Measurements from ENCODE around the gene DVL1.
"Not testable (repeated sequence)": the region's sequence is repeated elsewhere in the genome, so short reads cannot be mapped to it uniquely, and the experiment has no call there.

Gene DVL1

DNA sequence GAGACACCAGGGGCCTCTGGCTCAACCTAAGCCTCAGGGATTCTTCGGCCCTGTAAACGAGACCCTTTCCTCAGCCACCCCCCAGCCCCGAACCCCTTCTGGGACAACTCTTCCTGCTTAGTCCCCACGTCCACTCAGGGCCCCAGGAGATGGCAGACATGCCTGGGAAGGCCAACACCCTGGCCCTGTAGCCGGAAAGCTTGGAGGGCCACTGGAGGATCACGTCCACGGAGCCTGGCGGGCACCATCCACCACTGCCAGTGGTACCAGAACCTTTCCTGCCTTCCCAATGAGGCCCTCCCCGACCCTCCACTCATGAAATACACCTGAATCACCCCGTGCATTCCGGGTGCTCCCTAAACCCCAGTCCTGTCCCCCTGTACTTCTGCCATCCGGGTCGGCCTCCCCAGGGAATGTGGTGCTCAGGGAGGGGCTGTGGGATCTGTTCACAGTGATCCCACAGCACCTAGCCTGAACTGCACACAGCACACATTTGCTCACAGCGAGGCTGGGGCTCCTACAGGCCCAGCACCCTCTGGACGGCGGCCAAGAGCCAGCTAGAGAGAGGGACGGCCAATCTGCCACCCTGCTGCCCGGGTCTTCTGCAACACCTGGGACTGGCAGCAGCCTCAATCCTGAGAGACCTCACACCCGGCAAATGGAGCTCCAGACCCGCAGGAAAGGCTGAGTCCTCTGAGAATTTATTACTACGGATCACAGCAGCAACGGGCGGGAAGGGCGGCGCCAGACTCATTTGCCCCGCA, 24.0 kb upstream of the DVL1 start:
- no peak for DNase-seq

DNA sequence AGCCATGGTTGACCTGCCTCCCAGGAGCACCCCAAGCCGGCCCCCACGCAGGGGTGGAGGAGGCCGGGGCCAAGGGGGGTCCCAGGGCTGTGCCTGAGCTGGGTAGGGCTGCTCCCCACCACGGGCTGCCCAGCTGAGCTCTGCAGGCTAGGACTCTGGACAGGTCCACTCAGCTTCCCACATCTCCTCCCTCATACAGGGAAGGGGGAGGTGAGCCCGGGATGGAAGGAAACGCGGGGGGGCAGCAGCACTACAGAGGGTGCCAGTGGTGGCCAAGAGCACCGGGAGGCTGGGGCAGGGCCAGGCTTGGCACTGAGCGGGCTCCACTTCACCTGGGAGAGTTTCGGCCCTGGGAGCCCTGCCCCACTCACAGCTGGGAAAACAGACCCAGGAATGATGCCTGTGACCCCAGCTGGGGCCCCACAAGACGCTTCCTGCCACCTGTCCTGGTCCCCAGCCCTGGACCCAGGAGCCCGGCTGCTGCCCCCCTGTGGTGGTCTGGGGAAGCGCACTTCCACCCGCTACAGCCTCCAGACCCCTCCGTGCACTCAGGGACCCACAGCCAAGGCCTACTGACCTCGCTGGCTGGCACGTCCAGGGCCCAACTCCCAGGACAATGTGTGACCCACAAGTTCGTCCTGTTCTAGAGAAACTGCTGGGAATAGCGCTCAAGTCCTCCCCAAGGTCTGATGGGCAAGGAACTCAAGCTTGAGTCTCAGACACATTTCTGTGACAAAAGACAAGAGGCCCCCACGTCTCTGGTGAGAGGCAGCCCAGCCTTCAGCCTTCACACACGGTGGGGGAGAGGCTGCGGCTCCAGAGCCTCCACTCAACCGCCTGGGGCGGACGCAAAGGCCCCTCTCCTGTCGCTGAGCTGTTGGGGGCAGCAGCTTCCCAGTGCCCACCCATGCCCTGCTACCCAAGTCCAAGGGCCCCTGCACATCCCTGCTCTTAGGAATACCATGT, 22.8 kb upstream of the DVL1 start:
- DNase-seq = peak; percentile 54

DNA sequence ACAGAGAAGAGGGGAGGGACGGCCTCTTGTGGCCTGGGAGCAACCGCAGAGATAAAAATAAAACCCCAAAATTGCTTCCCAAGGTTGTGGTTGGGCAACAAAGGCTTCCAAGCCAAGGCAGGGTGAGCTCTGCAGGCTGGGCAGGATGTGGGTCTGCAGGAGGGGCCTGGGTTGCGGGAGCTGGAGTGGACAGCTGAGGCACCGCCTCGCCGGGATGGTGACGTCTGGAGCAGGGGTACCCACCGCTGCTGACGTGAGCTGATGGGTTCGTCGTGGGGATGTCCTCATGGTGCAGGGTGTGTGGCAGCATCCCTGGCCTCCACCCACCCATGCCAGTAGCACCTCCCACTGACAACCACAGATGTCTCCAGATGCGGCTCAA, 22.1 kb upstream of the DVL1 start:
- DNase-seq = no peak

DNA sequence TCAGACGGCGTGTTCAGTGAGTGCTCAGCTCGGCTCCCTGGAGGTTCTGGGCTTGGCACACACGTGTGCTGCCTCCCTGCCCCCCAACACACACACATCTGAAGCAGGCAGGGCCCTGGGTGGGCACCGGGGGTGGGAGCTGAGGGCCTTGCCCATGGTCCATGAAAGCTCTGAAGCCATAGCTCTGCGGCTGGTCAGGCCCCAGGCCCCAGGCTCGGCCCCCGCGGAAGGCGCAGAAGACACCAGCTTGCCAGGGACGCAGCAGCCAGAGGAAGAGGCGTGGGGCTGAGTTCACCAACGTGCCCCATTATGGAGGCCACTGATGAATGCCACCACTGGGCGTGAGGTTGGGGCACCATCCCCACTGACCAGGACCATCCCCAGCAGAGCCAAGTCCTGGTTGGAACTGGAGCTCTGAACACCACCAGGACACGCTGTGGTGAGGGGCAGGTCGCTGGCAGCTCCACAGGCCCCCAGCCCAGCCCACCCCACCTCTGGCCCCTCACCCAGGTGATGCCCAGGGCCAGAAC, 21.6 kb upstream of the DVL1 start:
- no peak for DNase-seq

DNA sequence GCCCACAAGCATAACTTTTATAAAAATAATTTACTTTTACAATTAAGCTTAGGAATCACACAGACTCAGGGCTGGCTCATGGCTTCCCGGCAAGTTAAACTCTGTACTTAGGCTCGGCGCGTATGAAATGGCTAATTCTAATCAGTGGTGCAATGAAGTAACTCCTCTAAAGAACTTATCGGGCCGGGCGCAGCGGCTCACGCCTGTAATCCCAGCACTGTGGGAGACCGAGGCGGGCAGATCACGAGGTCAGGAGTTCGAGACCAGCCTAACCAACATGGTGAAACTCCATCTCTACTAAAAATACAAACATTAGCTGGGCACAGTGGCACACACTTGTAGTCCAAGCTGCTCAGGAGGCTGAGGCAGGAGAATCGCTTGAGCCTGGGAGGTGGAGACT, 20.9 kb upstream of the DVL1 start:
- DNase-seq = not testable (repeated sequence)

DNA sequence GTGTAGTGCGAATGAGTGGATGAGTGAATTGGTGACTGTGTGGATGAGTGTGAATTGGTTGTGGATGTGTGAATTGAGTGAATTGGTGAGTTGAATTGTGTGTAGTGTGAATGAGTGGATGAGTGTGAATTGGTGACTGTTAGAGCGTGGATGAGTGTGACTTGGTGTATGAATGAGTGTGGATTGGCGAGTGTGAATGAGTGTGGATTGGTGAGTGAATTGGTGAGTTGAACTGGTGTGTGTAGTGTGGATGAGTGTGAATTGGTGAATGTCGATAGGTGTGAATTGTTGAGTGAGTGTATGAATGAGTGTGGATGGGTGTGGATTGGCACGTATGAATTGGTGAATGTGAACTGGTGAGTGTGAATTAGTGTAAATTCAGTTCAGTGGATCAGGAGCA, 18.1 kb upstream of the DVL1 start:
- no peak for DNase-seq

DNA sequence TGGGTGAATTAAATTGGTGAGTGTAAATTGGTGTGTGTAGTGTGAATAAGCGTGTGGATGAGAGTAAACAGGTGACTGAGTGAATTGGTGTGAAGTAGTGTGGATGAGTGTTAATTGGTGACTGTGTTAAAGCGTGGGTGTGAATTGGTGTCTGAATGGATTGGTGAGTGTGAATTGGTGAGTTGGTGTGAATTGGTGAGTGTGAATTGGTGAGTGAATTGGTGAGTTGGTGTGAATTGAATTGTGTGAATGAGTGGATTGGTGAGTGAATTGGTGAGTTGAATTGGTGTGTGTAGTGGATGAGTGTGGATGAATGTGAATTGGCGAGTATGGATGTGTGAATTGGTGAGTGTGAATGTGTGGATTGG, 17.5 kb upstream of the DVL1 start:
- no peak for DNase-seq

DNA sequence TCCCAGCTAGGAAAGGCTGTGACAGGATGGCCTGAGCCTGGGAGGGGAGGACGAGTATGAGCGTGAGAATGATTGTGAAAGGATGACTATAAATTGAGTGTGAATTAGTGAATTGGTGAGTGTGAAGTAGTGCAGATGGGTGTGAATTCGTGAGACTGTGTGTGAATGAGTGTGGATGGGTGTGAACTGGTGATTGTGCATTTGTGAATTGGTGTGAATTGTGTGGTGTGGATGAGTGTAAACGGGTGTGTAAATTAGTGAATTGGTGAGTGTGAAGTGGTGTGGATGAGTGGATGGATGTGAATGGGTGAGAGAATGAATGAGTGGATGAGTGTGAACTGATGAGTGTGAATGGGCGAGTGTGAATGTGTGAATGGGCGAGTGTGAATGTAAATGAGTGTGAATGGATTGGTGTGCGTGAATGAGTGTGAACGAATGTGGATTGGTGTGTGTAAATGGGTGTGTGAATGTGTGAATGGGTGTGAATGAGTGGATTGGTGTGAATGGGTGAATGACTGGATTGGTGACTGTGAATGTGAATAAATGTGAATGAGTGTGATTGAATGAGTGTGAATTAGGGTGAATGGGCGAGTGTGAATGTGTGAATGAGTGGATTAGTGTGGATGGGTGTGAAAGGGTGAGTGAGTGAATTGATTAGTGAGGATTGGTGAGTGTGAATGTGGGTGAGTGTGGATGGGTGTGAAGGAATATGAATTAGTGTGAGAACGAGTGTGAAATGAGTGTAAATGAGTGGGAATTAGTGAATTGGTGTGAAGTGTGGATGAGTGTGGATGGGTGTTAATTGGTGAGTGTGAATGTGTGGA, 16.9 kb upstream of the DVL1 start:
- no peak for DNase-seq

DNA sequence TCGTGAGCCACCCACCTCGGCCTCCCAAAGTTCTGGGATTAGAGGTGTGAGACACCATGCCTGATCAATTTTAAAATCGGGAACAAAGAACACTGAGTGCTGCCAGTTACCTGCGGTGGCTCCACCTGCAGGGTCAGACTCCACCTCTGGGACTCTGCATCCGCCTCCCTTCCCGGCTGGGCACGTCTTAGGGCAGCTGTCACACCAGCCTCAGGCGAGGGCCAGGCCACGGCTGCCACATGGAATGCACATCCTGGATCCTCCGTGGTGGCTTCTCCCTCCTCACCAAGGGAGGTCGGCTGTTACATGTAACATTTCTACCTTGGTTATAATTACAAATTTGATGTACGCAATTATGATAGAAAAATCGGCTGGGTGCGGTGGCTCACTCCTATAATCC, 15.0 kb upstream of the DVL1 start:
- no peak for DNase-seq

DNA sequence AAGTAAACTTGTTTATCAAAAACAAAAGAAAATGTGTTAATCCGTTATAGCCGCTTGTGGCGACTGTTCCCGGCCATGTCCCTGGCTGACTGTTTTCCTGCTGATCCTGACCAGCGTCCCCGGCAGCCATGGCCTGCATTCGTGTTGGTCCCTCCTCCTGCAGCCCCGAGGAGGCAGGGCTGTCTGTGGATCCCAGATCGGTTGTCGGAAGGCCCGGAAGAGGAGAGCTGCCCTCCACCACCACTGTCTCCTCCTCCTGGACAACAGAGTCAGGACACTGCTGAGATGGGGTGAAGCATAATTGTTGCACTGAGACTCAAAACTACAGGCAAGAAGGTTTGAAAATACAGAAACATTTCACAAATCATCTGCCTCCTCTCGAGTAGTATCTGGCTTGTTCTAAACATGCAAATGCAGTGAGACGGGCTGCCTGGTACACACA, 12.8 kb upstream of the DVL1 start:
- DNase-seq = no peak

DNA sequence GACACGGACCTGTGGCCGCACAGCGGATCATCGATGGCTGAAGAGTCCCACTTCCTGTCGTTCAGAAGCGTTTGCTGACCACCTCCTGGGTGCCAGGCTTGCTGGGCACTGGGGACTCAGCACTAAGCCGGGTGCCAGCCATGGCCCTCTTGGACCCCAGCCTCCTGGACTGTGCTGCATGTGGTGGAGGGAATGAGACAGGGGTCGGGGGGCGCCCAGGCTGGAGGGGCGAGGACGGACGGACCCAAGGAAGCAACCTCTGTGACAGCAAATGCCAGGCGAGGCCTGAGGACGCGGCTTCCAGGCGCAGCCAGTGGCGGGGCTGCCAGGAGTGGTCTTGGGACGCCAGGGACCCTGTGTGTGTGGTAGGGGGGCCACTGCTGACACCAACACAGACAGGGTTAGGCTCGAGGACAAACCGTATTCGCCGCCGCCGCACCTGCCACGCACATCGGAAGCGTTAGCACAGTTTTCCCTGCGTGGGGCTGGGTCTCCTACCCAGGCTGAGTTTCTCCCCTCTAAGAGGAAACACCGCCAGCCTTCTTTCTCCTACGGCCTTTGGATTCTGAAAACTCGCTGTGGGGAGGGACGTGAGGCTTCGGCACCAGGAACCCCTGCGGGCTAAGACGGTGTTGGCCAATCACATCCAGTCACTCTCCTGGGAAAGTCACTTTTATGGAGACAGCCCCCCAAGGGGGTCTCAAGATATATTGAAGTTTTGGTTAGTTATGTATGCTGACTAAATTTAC, 12.2 kb upstream of the DVL1 start:
- no peak for DNase-seq

DNA sequence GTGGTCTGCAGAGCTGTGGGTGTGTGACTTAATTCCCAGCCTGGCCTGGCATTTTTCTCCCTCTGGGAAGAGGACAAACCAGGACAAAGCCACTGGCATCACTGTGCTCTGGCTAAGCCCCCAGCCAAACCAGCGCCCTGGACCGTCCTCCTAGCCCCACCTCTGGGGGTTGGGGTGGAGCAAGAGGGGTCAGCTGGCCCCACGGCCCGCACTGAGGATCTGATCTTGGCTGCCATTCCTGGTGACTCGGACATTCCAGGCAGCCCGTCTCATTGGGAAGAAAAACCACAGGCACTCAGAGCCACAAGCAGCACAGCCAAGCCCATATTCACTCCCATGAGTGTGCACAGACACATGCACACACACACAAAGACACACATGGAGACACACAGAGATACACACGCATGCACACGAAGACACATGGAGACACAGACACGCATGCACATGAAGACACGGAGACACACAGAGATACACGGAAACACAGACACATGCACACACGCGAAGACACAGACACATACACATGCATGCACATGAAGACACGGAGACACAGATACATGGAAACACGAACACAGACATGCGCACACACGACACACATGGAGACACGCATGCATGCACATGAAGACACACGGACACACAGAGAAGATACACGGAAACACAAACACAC, 11.4 kb upstream of the DVL1 start:
- no peak for DNase-seq

DNA sequence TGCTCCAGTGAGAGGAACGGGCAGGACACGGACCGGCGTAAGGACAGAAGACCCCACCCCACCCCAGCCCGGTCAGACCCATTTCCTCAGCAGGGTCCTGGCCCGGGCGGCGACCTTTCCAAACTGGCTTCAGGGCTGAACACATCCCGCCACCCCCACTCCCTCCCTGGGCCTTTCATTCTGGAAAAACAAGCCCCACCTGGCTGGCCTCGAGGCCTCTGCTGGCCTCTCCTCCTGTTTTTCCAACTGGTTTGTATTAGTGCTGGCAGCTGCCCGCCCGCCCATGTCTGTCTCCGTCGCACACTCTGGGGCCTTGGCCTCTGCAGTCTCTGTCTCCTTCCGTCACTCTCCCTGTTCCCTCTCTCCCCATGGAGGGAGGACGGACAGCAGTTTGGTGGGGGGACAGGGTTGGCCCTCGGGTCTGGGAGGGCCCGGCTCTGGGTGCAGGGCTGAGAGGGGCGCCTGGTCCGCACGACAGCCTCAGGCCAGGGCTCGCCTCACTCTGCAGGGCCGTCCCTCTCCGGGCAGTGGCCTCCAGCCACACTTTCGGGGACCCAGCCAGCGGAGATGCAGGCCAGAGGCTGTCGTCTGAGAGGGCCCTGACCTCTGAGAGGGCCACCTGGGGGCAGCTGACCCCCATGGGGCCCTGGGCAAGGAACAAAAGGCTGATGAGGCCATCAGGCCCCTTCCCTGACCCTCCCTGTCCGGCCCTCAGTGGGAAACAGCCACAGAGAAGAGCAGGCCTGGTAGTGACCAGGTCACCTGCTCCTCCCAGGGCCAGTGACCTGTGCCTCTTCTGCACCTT, 10.6 kb upstream of the DVL1 start:
- no peak for DNase-seq

DNA sequence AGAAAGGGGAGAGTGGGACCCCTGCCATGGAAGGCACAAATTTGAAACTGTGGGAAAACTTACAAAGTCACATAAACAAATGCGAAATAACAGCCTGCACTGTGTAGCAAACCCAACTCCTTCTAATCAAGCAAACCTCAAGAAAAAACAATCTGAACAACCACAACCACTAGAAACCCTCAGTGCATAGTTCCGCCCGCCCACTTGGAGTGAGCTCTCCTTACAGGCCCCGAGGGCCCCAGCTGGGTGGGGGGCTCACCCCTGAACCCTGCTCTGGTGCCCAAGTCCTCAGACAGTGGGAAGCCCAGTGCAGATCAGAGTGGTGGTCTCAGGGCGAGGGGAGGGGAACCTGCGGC, 10.1 kb upstream of the DVL1 start:
- no peak for DNase-seq

DNA sequence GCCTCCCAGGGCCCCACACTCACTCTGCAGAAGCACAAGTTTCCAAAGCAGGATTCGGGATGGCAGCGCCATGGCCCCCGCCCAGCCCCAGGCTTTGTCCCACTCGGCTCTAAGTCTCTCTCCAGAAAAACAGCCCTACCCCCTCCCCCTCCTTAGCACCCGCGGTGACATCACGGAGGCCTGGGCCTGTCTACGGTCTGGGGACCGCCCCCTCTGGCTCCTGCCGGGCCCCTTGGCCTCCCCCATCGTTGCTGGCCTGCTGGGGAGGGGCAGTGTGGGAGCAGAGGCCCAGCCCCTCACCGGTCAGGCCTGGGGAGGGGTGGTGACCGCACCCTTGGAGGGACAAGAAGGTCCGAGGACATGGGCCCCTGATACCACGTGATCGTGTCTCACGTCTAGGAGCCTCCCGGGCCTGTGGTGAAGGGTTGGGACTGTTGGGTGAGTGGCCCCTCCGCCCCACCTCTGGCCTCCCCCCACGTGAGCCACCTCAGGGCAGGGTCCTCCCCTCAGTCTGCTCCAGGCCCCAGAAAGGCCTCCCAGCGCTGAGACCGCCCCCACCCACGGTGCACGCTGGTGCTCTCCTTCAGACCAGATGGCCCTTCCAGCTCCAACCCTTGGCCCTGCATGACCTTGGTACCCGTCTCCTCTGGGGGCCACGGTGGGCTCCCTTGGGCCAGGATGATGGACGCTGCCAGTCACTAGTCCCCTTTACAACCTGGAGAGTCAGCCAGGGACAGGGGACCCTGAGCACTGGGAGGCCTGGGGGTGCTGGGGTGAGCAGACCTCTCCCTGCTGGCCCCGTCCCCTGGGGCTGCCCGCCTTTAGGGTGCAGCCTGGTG, 9.4 kb upstream of the DVL1 start, which contains the start of gene MXRA8:
Gene MXRA8 (minus strand): TSS at position 123 of the 839 bp plus-strand sequence. CDS start 51 bp downstream, at position 72.
- no peak for DNase-seq

DNA sequence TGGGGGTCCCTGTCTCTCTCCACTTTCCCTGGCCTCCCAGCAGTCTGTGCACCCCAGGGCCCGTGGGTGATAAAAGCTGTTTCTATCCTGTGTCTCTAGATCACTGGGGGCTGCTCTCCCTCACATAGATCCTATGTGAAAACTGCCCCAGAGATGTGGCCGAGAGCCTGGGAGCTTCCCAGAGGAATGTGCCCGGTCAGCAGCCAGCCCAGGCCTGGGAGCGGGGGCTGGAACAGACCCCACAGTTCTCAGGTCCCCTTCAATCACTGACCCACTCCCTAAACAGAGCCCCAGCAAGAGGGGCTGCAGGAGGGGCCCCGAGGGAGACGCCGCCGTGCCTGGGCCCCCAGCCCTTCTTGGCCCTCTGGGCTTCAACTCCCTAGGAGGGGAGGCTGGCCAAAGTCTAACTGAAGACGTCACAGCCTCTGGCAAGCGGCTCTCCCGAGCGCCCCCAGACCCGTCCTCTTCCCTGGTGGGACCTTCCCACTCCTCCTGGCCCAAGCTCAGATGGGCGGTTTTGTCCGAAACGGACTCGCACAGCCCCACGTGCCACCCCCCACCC, 8.7 kb upstream of the DVL1 start:
- DNase-seq = no peak

DNA sequence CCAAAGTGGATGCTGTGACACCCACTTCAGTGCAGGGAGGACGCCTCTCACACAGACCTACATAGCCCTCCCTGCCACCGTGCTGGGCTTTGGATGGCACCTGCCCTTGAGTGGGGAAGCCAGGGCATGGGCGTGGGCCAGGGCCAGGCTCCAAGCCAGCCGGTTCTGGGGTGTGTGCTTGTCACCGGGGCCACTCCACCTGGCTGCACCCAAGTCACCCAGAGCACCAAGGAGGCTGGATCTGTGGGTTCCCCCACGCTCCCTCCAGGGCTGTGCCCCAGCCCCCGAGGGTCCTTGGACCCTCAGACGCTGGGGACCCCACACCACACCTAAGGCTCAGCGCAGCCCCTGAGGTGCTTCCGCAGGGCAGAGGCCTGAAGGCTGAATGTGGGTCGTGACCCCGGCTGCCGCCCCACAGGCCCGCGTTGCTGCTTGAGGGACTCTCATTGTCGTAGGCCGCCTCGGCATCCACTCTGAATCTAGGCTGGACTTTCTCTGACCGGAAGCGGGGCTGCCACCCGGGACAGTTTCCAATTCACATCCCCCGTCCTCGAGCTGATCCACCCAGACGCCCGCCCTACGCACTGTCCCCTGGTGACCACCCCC, 7.7 kb upstream of the DVL1 start:
- no peak for DNase-seq

DNA sequence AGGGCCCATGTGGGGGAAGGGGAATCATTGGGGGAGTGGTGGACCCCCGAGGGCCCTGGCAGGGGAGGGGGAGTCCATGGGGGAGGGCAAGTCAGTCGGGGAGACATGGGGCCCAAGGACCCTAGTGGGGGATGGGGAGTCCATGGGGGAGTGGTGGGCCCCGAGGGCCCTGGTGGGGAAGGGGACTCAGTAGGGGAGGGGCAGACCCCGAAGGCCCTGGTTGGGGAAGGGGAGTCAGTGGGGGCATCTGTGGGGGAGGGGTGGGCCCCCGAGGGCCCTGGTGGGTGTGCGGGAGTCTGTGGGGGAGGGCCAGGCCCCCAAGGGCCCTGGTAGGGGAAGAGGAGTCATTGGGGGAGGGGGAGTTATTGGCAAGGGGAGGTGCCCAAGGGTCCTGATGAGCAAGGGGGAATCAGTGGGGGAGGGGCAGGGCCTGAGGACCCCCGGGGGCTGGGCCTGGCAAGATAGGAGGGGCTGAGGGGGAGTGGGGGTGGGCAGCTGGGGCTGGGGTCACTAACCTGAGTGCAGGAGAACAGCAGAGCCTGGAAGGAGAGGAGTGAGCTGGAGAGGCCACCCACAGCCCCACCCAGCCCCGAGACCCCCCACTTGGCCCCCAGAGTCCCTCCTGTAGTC, 7.1 kb upstream of the DVL1 start:
- no peak for DNase-seq

DNA sequence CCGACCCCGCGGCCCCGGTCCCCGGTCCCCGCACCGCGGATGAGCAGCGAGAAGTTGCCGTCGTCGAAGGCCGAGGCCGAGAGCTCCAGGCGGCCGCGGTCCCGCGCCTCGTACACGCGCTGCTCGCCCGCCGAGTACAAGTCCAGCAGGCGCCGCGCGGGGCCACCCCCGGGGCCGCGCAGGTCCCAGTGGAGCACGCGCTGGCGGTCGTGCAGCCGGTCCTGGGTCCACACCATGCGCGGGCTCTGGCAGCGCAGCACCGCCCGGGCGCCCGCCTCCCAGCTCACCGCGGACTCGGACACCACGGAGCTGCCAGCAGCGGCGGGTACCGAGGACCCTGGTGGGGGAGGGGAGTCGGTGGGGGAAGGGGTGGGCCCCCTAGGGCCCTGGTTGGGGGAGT, 6.2 kb upstream of the DVL1 start:
- DNase-seq = no peak

Measured in COR-L47 (cell line).